Stimulated activated CD8-positive, alpha-beta memory T cell treated with anti-CD3 and anti-CD28 coated beads, Interleukin-4, amount 100 ng/mL, for 24 hours (primary cell): Measurements from ENCODE around the gene CFAP92.

ENCODE experiments used
- DNase-seq: peaks from one replicate; pipeline ENCODE4 v3.0.0-alpha.2; 2020; ENCODE audit warnings: low read depth

CFAP92 gene

GRCh38 chr3:128988286-128988685, 5.6 kb downstream of the CFAP92 start:
- DNase-seq = no peak

- DNase-seq = no peak
Measured at GRCh38 chr3:128987302-128988100, 6.4 kb downstream of the CFAP92 start.

DNA sequence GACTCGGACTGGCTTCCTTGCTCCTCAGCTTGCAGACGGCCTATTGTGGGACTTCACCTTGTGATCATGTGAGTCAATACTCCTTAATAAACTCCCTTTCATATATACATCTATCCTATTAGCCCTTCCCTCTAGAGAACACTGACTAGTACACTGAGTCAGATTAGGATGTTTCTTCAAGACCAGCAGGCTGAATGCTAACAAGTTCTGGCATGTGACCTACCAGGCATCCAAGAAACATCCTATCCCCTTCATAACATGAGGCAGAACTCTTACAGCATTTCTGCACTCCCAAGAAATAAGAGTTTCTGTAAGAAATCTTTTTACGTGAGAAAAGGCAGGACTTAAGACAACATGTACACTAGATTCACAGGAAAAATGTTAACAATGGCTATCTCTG, 9.3 kb downstream of the CFAP92 start:
- no peak for DNase-seq

DNA sequence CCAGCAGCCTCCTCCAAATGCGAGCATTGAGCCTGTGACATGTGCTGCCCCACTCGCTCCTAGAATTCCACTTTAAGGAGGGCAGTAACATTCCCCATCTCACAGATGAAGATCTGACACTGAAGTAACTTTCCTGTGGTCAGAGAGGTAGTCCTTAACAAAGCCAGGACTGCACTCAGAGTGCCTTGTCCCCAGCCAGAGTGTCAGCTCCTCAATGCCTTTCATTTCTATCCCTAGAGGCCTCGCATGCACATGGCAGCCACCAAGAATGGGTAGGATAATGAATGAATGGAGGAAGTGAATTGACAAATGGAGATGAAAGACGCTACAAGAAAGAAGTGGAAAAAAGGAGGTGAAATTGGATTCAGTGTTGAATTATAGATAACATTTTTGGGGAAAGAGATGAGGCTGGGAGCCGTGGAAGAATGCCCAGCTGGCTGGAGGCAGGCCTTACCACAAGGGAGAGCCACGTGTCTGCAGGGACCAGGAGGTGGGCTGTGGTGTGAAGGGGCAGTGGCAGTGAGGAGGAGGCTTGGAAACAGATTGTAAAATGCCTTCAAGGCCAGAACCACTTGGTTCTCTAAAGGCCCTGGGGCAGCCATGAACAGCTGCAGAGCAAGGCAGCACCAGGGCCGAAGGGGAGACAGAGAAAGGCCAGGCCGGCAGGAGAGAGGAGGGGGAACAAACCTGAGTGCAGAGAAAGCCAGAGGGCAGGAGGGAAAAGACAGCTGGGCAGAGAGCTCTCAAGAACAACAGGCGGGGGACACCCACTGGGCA, 10.4 kb downstream of the CFAP92 start:
- no peak for DNase-seq

- no peak for DNase-seq
Measured at GRCh38 chr3:128975276-128975675, 18.6 kb downstream of the CFAP92 start.

DNA sequence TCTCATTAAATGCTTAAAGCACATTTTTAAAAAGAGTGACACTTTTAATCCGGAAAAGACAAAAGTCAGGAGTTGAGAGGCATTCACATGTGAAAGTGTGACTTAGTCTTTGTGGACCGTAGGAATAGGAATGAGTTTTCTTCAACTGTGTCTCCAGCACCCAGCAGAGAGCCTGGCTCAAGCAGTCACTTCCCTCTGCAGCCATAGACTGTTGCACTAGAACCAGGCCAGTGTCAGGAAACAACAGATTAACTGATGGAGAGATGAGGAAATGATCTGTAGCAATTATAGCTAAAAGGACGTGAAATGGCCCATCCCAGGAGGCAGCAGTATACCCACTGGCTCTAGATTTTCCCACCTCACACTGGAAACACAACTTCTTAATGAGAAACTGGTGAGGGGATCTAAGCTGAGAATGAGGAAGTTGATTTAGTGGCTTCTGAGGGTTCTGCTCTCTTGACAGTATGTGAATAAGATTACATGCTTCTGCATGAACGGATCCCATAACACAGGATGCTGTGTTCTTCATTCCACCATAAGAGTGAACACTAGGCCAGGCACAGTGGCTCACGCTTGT, 19.8 kb downstream of the CFAP92 start:
- no peak for DNase-seq

- DNase-seq = no peak
Measured at GRCh38 chr3:128971421-128972100, 22.3 kb downstream of the CFAP92 start.

DNA sequence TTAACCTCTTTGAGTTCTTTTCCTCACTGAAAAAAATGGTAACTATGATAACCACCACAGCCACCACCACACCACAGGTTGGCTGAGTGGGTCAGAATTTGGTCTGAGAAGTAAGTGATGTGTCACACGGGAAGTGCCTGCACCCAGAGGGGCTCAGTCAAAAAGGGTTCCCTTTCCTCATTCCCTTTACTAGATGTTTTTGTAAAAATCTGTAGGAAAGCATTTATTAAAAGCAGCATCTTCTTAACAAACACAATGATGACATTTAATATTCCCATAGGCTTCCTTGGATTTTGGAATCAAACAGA, 23.2 kb downstream of the CFAP92 start:
- no peak for DNase-seq

- DNase-seq = peak; percentile 41
Measured at GRCh38 chr3:128969993-128970739, 23.7 kb downstream of the CFAP92 start.

DNA sequence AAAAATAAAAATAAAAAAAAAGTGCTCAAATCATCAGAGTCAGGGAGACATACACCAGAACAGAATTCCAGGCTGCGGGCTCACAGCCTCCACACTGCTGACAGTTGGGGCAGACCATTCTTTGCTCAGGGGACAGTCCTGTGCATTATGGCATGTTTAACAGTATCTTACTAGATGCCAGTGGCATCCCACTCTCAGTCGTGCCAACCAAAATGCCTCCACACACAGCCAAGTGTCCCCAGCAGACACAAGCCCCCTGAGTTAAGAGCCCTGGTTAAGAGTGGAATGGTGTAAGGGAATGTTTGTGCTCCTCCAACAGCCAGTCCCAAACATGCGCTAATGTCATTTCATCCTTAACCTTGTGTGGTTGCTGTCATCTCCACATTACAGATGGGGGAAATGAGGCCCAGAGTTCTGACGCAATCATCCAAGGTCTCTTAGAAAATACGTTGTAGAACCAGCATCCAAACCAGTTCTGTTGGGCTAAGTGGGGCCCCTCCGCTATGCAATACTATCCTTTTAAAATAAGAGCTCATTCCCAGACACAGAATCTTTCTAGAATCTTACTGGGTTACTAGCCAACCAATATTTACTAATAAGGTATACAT, 26.0 kb downstream of the CFAP92 start:
- no peak for DNase-seq

GRCh38 chr3:128965818-128966217, 28.1 kb downstream of the CFAP92 start:
- no peak for DNase-seq

- no peak for DNase-seq
Measured at GRCh38 chr3:128965280-128965679, 28.6 kb downstream of the CFAP92 start.

GRCh38 chr3:128956440-128956839, 37.4 kb downstream of the CFAP92 start:
- DNase-seq = no peak

GRCh38 chr3:128950223-128950938, 43.5 kb downstream of the CFAP92 start:
- no peak for DNase-seq

DNA sequence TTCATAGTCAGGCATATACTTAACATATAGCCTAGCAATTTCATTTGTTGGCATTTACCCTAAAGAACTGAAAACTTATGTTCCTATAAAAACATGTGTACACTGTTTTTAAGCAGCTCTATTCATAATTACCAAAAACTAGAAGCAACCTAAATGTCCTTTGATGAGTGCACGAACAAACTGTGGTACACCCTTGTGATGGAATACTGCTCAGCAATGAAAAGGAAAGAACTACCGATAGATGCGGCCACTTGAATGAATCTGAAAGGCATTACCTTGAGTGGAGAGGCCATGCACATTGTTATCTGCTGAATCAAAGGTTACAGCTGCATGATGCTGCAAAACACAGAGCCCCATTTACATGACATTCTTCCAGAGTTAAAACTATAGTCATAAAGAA, 44.7 kb downstream of the CFAP92 start:
- DNase-seq = no peak

- no peak for DNase-seq
Measured at GRCh38 chr3:128946411-128946810, 47.5 kb downstream of the CFAP92 start.

DNA sequence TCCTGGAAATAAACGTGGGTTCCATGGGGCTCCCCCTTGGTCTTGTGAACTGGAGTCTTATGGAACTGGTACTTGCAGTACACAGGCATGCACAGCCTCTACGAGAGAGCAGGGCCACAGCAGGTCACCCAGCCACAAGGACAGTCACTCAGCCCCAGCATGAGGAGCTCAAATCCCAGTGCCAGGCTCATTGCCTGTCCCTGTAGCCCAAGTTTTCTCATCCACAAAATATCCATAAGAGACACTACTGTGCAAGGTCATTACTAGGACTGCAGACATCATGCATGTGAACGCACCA, 48.0 kb downstream of the CFAP92 start:
- DNase-seq = no peak

DNA sequence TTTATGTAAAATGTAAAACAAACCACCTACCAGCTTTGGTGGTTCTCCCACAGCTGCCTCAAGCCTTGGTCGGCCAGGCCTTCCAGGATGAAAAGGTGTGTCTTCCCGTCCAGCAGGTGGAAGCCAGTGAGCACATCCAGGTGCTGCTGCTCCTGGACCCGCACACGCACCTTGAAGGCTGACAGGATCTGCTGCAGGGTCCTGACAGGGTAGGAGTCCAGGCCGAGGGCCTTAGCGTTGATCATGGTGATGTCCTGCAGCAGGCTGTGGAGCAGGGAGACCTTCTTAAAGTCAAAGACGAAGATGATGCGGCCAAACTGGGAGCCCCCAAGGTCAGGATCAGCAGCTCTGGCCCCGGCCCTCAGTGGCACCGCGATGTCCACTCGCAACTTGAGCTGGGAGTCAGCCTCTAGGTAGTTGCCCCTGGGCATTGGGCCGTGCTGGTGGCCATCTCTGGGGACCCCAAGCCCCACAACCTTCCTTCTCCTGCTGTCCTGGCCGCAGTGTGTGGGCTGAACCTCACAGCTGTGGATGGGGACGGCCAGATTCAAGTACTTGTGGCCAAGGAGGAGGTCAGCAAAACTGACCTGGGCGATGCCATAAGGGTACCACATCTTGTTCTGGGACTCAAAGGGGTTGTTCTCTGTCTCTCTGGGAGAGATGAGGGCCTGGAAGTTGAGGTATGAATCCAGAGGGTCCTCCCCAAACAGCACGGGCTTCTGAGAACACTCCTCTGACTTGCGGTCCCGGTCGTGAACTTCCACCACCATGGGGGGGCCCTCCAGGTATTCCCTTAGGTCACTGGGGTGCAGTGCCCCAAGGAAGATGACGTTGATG, 48.6 kb downstream of the CFAP92 start:
- no peak for DNase-seq

- no peak for DNase-seq
Measured at GRCh38 chr3:128942161-128942952, 51.5 kb downstream of the CFAP92 start.
